GM23338 (cell line): Measurements from ENCODE around the gene RBM23.

Source experiments
- CREB1 ChIP-seq: fragments of 250-450 bp; sonication (Bioruptor Pico); IDR thresholded peaks from 2 replicates; pipeline ENCODE4 v1.5.0; 2020; ENCODE audit warnings: low read depth, mild to moderate bottlenecking, moderate library complexity
- EZH2 ChIP-seq: fragments of 200-600 bp; sonication (generic); IDR thresholded peaks from one replicate; pipeline ENCODE4 v1.8.0; 2017; ENCODE audit warnings: antibody characterized with exemption, mild to moderate bottlenecking, low read depth; ENCODE audit not compliant: unreplicated experiment
- EZH2phosphoT487 ChIP-seq: fragments of 200-600 bp; sonication (generic); IDR thresholded peaks from one replicate; pipeline ENCODE4 v1.8.1; 2018; ENCODE audit warnings: antibody characterized with exemption; ENCODE audit not compliant: unreplicated experiment
- POLR2AphosphoS5 ChIP-seq: IDR thresholded peaks from 2 replicates; pipeline ENCODE4 v1.6.1; 2016; ENCODE audit warnings: antibody characterized with exemption, low read depth
- ZNF114 ChIP-seq: fragments of 250-450 bp; sonication (Bioruptor Pico); IDR thresholded peaks from 2 replicates; pipeline ENCODE4 v1.5.0; 2020; ENCODE audit warnings: mild to moderate bottlenecking, moderate library complexity
- TF ChIP-seq, protein P1 (sequence below), 2 experiments: fragments of 200-600 bp in 1 of 2; sonication (generic) in 1 of 2; conservative IDR thresholded peaks; 2 replicates each; pipeline versions ENCODE4 v1.5.1 to v1.6.1; 2016 to 2017; ENCODE audit warnings: antibody characterized with exemption in 2 of 2, low read depth in 2 of 2, mild to moderate bottlenecking in 2 of 2, moderate library complexity in 1 of 2
- TF ChIP-seq, protein P2 (sequence below): IDR thresholded peaks from one replicate; pipeline ENCODE4 v1.6.1; 2018; ENCODE audit warnings: antibody characterized with exemption; ENCODE audit not compliant: unreplicated experiment
- TF ChIP-seq, protein P3 (sequence below): IDR thresholded peaks from 2 replicates; pipeline ENCODE4 v1.6.1; 2016; ENCODE audit warnings: antibody characterized with exemption

DNA sequence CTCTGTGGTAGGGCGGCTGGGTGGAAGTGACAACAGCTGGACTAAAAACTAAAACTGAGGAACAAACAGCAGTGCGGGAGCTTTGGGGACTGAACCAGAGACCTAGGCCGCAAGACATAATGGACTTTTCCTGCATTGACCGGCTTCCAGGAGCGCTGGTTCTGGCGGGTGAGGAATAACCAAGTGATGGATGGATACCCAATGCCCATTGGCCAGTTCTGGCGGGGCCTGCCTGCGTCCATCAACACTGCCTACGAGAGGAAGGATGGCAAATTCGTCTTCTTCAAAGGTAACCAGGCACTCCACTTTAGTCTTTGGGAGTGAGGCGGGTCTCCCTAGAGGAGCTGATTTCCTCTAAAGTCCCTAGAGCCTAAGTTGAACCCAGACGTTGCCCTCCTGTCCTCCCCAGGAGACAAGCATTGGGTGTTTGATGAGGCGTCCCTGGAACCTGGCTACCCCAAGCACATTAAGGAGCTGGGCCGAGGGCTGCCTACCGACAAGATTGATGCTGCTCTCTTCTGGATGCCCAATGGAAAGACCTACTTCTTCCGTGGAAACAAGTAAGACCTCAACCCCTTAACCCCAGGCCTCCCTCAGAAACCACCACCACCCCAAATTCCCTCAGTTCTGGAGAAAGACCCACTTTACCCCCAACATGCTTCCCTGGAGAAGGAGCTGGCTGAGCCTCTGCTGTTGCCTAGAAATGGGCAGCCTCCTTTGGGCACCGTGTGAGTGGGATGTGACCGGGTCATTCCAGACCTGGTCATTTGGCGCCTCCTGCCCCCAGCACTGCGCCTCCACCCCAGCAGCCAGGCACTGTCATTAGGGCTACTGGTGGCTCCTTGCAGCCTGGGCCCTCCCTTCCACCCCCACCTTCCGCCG lies 74.5 kb downstream of the RBM23 start:
- TF ChIP-seq, protein P1, sequence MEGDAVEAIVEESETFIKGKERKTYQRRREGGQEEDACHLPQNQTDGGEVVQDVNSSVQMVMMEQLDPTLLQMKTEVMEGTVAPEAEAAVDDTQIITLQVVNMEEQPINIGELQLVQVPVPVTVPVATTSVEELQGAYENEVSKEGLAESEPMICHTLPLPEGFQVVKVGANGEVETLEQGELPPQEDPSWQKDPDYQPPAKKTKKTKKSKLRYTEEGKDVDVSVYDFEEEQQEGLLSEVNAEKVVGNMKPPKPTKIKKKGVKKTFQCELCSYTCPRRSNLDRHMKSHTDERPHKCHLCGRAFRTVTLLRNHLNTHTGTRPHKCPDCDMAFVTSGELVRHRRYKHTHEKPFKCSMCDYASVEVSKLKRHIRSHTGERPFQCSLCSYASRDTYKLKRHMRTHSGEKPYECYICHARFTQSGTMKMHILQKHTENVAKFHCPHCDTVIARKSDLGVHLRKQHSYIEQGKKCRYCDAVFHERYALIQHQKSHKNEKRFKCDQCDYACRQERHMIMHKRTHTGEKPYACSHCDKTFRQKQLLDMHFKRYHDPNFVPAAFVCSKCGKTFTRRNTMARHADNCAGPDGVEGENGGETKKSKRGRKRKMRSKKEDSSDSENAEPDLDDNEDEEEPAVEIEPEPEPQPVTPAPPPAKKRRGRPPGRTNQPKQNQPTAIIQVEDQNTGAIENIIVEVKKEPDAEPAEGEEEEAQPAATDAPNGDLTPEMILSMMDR (conservative IDR thresholded peaks at IDR 0.05; ENCODE audit: low read depth in 2 of 2) = no peak
- TF ChIP-seq, protein P2, sequence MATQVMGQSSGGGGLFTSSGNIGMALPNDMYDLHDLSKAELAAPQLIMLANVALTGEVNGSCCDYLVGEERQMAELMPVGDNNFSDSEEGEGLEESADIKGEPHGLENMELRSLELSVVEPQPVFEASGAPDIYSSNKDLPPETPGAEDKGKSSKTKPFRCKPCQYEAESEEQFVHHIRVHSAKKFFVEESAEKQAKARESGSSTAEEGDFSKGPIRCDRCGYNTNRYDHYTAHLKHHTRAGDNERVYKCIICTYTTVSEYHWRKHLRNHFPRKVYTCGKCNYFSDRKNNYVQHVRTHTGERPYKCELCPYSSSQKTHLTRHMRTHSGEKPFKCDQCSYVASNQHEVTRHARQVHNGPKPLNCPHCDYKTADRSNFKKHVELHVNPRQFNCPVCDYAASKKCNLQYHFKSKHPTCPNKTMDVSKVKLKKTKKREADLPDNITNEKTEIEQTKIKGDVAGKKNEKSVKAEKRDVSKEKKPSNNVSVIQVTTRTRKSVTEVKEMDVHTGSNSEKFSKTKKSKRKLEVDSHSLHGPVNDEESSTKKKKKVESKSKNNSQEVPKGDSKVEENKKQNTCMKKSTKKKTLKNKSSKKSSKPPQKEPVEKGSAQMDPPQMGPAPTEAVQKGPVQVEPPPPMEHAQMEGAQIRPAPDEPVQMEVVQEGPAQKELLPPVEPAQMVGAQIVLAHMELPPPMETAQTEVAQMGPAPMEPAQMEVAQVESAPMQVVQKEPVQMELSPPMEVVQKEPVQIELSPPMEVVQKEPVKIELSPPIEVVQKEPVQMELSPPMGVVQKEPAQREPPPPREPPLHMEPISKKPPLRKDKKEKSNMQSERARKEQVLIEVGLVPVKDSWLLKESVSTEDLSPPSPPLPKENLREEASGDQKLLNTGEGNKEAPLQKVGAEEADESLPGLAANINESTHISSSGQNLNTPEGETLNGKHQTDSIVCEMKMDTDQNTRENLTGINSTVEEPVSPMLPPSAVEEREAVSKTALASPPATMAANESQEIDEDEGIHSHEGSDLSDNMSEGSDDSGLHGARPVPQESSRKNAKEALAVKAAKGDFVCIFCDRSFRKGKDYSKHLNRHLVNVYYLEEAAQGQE = no peak
- TF ChIP-seq EZH2phosphoT487 (no peak), EZH2 (no peak), POLR2AphosphoS5 (no peak), CREB1 (CRISPR knock-in tag) (no peak), ZNF114 (CRISPR knock-in tag) (no peak)
- TF ChIP-seq, protein P3, sequence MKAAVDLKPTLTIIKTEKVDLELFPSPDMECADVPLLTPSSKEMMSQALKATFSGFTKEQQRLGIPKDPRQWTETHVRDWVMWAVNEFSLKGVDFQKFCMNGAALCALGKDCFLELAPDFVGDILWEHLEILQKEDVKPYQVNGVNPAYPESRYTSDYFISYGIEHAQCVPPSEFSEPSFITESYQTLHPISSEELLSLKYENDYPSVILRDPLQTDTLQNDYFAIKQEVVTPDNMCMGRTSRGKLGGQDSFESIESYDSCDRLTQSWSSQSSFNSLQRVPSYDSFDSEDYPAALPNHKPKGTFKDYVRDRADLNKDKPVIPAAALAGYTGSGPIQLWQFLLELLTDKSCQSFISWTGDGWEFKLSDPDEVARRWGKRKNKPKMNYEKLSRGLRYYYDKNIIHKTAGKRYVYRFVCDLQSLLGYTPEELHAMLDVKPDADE = no peak
